Liver (tissue), 3 donors: ENCODE data around the gene BOLL.

Experiments
- ATF3 ChIP-seq: IDR thresholded peaks from 2 replicates; pipeline ENCODE4 v1.6.1; 2016; ENCODE audit warnings: antibody characterized with exemption
- CTCF ChIP-seq: fragments of 150-350 bp; IDR thresholded peaks from 2 replicates; pipeline ENCODE4 v1.5.1; 2017; ENCODE audit warnings: improper control_type of control experiment, low read depth, low read length; ENCODE audit not compliant: missing input control
- EGR1 ChIP-seq, 2 donors: IDR thresholded peaks; 2 replicates each; pipeline ENCODE4 v1.6.1; 2016 to 2018; ENCODE audit warnings: antibody characterized with exemption in 2 of 2, low read depth in 2 of 2
- GABPA ChIP-seq, 2 donors: IDR thresholded peaks in 1 of 2; conservative IDR thresholded peaks in 1 of 2; 2 replicates each; pipeline ENCODE4 v1.6.1; 2016; ENCODE audit warnings: antibody characterized with exemption in 2 of 2, mild to moderate bottlenecking in 1 of 2, moderate library complexity in 1 of 2
- JUND ChIP-seq, 2 donors: IDR thresholded peaks; 2 replicates each; pipeline ENCODE4 v1.6.1; 2016; ENCODE audit warnings: antibody characterized with exemption in 2 of 2
- MAX ChIP-seq: IDR thresholded peaks from 2 replicates; pipeline ENCODE4 v1.6.1; 2016; ENCODE audit warnings: antibody characterized with exemption
- REST ChIP-seq: IDR thresholded peaks from 2 replicates; pipeline ENCODE4 v1.6.1; 2016; ENCODE audit warnings: antibody characterized with exemption, mild to moderate bottlenecking
- SP1 ChIP-seq: IDR thresholded peaks from 2 replicates; pipeline ENCODE4 v1.6.1; 2018; ENCODE audit warnings: antibody characterized with exemption, mild to moderate bottlenecking
- TAF1 ChIP-seq: conservative IDR thresholded peaks from 2 replicates; pipeline ENCODE4 v1.6.1; 2016; ENCODE audit warnings: antibody characterized with exemption, mild to moderate bottlenecking
- YY1 ChIP-seq: IDR thresholded peaks from 2 replicates; pipeline ENCODE4 v1.6.1; 2016; ENCODE audit warnings: antibody characterized with exemption, mild to moderate bottlenecking
- donor health status: healthy.
- donor health status: healthy.

GRCh38 chr2:197827618-197828017 lies 42.5 kb upstream of the BOLL start:
- no peak for TF ChIP-seq CTCF
- no peak for TF ChIP-seq YY1
- TF ChIP-seq JUND (IDR thresholded peaks at IDR 0.05): no peak
- no peak for TF ChIP-seq MAX
- TF ChIP-seq SP1: no peak
- TF ChIP-seq GABPA (IDR thresholded peaks at IDR 0.05 in 1 of 2, conservative IDR thresholded peaks at IDR 0.05 in 1 of 2): no peak
- no peak for TF ChIP-seq REST
- TF ChIP-seq TAF1: no peak
- no peak for TF ChIP-seq ATF3
- TF ChIP-seq EGR1 (IDR thresholded peaks at IDR 0.05; ENCODE audit: low read depth in 2 of 2): no peak
